ENCODE data around the gene CALML4. TPM values are rescaled to one million over a fixed set of nuclear protein-coding genes. Genes with fewer than 3 reads are reported as not detected.

Gene CALML4
- total RNA-seq, 4 donors from 2014 or later = 1.6 to 5.3 (median 3.3) TPM

- peaks cover 0 to 30% (median 18%) of the 10 kb centered on the region in 3 donors for H3K4me1 ChIP-seq
- intact Hi-C loops (cut with DNase I) = no loop called here
- peaks cover 6 to 89% (median 10%) of the 10 kb centered on the region in 3 donors for H3K36me3 ChIP-seq
- no peaks in the 10 kb centered on the region for H3K27me3 ChIP-seq
- DNase-seq = no peak
- TF ChIP-seq CTCF (IDR thresholded peaks at IDR 0.05) (no peak), POLR2A (IDR thresholded peaks at IDR 0.05) (no peak)
- H3K4me3 ChIP-seq = no peak overlapping the region
- no peaks in the 10 kb centered on the region for H3K9me3 ChIP-seq
- no peak overlapping the region for H3K27ac ChIP-seq
- 85 to 94% methylated on average over 4 to 5 of the region's 5 CpGs for WGBS, 2 donors
Measured at GRCh38 chr15:68184616-68185480, 20.3 kb downstream of the CALML4 start.

GRCh38 chr15:68183616-68184315 lies 21.4 kb downstream of the CALML4 start:
- no peaks in the 10 kb centered on the region for H3K27me3 ChIP-seq
- intact Hi-C loops (cut with DNase I) = no loop called here
- H3K27ac ChIP-seq = no peak overlapping the region
- no peak for DNase-seq
- WGBS, 2 donors = 89 to 92% methylated on average over 5 of the region's 5 CpGs
- peaks cover 6 to 94% (median 10%) of the 10 kb centered on the region in 3 donors for H3K36me3 ChIP-seq
- no peak overlapping the region for H3K4me3 ChIP-seq
- no peaks in the 10 kb centered on the region for H3K9me3 ChIP-seq
- H3K4me1 ChIP-seq = peaks cover 0 to 29% (median 18%) of the 10 kb centered on the region in 3 donors
- no peak for TF ChIP-seq CTCF (IDR thresholded peaks at IDR 0.05)
- TF ChIP-seq POLR2A (IDR thresholded peaks at IDR 0.05) = no peak

DNA sequence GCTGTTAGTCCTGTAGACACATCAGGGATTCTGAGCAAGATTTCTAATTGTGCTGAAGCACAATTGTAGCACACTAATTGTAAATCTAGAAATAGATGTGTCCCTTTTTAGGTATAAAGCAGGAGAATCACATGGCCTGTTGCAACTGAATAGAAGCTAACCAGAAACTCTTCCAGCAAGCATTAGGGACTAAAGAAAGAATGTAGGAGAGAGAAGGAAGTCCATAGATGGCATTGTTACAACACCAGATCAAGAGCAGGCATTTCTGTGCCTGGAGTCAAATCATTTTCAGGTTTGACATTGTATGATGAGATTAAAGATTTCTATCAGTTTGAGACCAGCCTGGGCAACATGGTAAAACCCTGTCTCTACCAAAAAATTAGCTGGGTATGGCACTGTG lies 27.4 kb downstream of the CALML4 start:
- H3K4me3 ChIP-seq = no peak overlapping the region
- intact Hi-C loops (cut with DNase I) = no loop called here
- TF ChIP-seq CTCF (IDR thresholded peaks at IDR 0.05) (no peak), POLR2A (IDR thresholded peaks at IDR 0.05) (no peak)
- peaks cover 10 to 97% (median 16%) of the 10 kb centered on the region in 3 donors for H3K36me3 ChIP-seq
- peaks cover 0 to 10% (median 0%) of the 10 kb centered on the region in 3 donors for H3K4me1 ChIP-seq
- peak overlapping the region in 2 of 4 donors; percentile 19 to 22 for H3K27ac ChIP-seq
- no peaks in the 10 kb centered on the region for H3K9me3 ChIP-seq
- no peak for DNase-seq
- H3K27me3 ChIP-seq = no peaks in the 10 kb centered on the region

GRCh38 chr15:68176601-68177000 lies 28.5 kb downstream of the CALML4 start:
- no peaks in the 10 kb centered on the region for H3K9me3 ChIP-seq
- DNase-seq = no peak
- no peak for TF ChIP-seq CTCF (IDR thresholded peaks at IDR 0.05)
- TF ChIP-seq POLR2A (IDR thresholded peaks at IDR 0.05) = no peak
- no peak overlapping the region for H3K4me3 ChIP-seq
- H3K36me3 ChIP-seq = peaks cover 8 to 96% (median 16%) of the 10 kb centered on the region in 3 donors
- 90 to 91% methylated on average over 3 of the region's 3 CpGs for WGBS, 2 donors
- intact Hi-C loops (cut with DNase I) = no loop called here
- no peak overlapping the region for H3K27ac ChIP-seq
- H3K4me1 ChIP-seq = peaks cover 0 to 10% (median 0%) of the 10 kb centered on the region in 3 donors
- no peaks in the 10 kb centered on the region for H3K27me3 ChIP-seq

DNA sequence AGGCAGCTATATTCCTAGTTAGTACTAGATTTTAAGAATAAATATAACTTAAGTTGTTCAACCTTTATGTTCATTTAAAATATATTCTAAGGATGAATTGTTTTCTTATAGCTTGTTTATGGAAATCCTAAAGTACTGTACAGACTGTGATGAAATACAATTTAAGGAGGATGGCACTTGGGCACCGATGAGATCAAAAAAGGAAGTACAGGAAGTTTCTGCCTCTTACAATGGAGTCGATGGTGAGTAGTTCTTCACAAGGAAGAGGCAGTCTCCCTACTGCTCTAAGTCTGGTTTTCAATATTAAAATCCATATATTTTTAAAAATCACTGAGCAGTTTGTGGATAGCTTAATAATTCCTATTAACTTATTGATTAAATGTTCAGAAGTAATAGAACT lies 29.6 kb downstream of the CALML4 start:
- H3K27me3 ChIP-seq = no peaks in the 10 kb centered on the region
- 49 to 57% methylated on average over 2 of the region's 2 CpGs for WGBS, 2 donors
- H3K36me3 ChIP-seq = peaks cover 0 to 95% (median 9%) of the 10 kb centered on the region in 3 donors
- no peaks in the 10 kb centered on the region for H3K9me3 ChIP-seq
- no peak overlapping the region for H3K4me3 ChIP-seq
- no peak overlapping the region for H3K27ac ChIP-seq
- H3K4me1 ChIP-seq = peaks cover 0 to 10% (median 0%) of the 10 kb centered on the region in 3 donors
- TF ChIP-seq CTCF (IDR thresholded peaks at IDR 0.05) = no peak
- no peak for DNase-seq
- intact Hi-C loops (cut with DNase I) = no loop called here
